GM21423 (cell line): ENCODE data around the gene MACF1.

ENCODE experiments used
- ATAC-seq: cut with Tn5 transposase; IDR thresholded peaks from one replicate; pipeline ENCODE4 v1.9.1; 2021; ENCODE audit warnings: mild to moderate bottlenecking, moderate library complexity; ENCODE audit not compliant: unreplicated experiment

The MACF1 gene

DNA sequence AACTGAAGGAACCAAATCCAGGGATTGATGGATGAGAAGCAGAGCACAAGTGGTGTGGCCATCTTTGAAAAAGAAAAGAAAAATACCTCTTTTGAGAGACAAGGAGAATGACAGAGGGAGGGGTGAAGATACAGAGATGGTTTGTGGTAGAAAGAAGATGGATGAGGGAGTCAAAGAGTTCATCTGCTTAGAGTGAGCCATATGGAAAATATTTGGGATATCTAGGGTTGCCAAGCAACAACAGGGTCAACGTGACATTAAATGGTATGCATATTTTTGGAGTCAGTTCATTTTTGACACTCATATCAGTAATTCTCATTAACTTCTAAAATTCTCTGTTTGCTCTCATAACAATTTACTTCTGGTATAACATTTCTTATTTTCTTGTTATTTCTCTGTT, 50.7 kb downstream of the MACF1 start:
- ATAC-seq: no peak

DNA sequence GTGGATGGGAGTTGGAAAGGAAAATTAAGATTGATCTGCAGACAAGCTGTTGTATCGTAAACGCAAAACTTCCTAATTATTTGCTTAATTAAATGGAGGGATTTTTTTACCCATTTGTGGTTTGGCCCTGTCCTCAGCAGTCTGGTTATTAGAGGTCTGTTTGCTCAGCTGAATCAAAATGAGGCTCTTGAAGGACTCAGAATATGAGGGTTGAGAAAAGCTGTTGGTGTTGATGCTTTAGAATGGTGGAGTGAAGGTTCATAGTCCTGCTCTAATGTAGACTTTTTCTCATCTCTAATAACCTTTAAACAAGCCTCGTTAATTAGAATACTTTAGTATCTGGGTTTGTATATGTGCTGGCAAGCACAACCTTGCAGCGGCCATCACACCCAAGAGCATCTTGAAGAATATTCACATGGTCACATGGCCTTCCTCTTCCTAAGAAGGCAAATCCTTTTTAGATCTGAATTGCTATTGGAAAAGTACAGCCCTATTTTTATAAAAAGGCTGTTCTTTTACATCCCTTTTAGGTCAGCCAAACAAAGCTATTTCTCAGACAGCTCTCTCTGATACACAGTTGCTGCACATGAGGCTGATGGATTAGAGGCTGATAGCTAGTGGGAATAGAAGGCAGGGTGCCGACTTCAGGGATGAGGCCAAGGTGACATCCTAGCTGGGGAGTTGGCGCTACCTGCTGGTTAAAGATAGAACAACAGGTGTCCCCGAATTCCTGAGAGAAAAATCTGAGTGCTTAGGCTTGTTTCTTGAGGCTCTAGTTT, 53.8 kb downstream of the MACF1 start:
- ATAC-seq: no peak

DNA sequence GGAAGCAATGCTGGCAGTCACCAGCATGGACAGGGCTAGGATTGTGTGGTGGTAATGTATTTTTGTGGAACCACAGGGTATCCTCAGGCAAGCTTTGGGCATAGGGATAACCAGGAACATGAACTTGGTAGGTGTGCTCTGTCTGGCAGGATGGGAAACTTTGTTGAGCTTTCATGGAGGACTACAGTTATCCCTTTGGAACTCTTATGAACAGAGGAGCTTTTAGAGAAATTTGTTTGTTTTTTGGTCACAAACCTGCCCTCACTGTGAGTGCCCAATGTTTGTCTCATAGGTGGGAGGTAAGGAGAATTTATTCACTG, 54.4 kb downstream of the MACF1 start:
- ATAC-seq: no peak

DNA sequence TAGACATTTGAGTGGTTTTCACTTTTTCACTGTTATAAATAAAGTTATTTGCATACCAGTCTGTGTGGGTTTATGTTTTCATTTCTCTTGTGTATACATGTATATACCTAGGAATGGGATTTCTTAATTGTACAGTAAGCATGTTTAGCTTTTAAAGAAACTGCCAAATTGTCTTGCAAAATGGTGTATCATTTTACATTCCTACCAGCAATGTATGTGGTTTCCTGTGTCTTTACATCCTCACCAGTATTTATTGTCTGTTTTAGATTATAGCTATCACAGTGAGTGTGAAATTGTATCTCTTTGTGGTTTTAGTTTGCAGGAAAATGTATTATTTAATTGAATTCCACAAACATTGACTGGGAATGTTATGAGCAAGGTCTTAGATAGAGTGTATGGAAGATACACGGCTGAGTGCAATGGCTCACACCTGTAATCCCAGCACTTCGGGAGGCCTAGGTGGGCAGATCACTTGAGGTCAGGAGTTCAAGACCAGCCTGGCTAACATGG, 57.3 kb downstream of the MACF1 start:
- no peak for ATAC-seq

DNA sequence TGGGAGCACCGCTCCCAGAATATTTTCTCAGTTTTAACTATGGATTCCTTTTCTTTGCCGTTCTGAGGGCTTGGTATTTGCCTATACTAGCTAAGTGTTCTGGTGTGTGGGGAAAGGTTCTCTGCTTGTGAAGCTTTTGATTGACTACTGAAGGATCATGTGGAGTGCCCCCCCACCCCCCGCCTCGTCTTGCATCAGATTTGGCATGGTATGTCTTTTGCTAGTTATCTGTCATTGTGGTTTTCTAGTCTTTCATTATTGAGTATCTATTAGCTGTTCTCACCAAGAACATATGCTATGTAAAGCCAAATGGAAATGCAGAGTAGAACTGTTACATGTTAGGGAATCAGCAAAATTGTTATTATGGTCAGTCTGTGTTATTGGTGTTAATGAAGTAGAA, 58.3 kb downstream of the MACF1 start:
- ATAC-seq: no peak

DNA sequence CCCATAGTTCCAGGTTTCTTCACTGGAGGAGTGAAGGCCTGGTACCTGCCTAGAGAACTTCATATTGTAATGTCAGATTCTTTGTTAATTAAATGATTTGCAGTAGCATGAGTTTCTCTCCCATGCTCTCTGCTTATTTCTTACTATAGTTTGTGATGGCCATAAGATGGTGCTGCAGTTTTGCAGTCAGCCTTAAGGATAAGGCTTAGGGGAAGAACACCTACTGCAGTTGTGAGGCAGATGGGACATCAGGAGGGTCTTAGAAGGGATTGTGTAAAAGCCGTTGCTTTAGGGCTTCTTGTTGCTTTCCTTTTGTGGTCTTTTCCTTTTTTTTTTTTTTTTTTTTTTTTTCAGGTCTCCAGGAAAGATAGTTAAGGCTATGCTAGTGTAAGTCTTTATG, 61.8 kb downstream of the MACF1 start:
- ATAC-seq: no peak

DNA sequence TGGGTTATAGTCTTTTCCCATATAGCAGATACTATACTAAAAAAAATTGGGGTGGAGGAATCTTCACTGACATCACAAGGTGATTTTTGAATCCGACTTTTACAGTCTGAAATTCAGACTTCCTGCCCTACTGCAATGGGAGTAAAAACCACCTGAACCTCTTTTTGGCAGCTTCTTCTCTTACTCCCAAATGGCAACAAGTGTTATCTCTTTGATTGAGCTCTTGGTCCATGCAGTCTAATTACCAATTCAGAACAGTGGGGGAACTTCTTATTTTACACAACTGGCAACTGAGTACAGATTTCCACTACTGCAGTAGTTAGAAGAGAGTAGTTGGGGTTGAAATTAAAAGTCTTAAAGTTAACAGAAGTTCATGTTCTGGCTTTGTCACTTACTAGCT, 62.3 kb downstream of the MACF1 start:
- no peak for ATAC-seq

DNA sequence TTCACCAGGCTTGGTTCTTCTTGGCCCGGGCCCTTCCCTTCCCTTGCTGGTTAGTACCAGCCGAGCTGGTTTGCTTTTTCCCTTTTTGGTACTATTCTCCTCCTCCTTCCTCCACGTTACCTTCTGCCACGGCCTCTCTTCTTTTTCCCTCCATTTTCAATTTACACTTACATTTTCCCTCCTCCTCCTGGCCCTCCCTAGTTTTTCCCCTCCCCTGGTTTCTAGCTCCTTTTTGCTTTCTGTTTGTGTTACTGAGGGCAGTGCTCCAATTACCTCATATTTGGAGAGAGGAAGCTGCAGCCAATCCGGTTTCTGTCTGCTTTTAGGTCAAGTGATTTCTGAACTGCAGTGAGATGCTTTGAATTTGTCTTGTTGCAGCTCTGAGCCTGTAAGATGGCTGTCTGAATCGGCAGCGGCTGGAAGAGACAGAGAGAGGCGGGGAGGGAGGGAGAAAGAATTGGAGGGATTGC, 63.7 kb downstream of the MACF1 start:
- no peak for ATAC-seq

DNA sequence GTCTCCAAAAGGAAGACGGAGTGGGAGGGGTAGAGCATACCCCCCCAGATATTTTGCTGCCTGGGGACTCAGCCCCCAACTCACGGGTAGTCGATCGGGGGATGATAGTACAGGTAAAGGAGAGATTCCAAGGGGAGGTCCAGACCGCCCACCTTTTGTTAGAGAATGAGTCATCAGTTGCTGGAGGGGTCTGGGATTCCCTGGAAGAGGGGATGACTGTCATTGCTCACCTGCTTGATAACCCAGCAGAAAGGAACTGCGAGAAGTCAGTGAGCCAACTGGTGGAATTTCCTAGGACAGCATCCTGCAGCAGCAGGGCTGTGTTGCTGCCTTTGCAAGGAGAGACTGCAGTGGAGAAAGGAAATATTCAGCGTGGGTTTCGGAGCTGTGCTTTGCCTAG, 64.4 kb downstream of the MACF1 start:
- ATAC-seq: no peak

DNA sequence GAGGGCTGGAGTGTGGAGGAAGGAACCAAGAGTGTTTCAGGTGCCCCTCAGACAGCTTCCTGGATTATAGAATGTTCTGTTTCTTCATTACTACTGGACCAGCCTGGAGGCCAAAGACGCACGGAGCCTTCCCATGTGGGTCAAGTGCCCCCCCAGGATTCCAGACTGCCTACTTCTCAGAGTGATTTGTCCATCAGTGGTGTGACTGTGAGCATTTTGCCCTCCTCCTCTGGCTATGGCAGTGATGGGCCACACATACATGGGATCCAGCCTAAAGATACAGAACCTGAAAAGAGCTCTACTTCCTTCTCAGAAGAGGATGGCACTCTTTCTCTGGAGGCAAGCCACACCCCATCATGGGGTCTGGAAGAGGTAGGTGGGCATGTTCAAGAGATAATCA, 64.9 kb downstream of the MACF1 start:
- ATAC-seq: peak; percentile 5

DNA sequence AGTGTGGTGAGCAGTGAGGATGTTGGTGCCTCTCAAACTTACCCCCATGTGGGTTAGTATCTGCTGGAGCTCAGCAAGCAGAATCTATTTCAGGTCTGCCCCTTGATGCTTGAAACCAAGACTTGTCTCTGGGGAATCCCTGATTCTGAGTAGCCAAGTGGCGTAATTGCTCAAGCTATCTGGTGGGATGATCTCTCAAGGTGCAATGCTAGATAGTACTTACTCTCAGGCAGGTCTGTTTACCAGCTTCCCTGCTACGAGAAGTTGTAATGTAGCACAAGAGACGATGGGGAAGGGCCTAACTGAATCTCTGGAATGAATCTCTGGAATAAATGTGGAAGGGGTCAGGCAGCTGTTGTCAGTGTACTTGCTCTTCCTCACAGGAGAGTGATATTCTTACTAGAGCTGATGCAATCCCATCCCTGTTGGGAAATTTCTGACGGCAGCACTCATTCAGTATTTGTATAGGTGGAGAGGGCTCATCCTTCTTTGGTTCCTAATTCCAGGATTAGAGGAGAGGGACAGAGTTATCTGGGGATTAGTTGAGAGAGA, 65.4 kb downstream of the MACF1 start:
- peak; percentile 74 for ATAC-seq

DNA sequence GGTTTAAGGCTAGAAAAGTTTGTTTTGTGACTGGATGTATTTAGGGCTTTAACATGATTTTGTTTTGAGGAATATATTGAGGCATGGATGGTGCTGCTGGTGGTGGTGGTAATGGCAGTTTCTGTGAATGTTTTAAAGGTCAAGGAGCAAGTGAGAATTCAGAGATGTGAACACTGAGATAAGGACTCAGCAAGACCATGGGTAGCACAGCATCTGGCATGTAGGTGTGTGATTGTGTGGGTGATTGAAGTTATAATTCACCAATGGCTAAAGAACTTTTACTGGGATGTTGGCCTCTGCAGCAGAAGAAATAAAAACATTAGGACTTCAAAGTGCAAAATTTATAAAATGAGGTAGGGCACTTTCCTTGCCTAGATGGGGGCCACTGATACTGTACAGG, 65.9 kb downstream of the MACF1 start:
- ATAC-seq: no peak

DNA sequence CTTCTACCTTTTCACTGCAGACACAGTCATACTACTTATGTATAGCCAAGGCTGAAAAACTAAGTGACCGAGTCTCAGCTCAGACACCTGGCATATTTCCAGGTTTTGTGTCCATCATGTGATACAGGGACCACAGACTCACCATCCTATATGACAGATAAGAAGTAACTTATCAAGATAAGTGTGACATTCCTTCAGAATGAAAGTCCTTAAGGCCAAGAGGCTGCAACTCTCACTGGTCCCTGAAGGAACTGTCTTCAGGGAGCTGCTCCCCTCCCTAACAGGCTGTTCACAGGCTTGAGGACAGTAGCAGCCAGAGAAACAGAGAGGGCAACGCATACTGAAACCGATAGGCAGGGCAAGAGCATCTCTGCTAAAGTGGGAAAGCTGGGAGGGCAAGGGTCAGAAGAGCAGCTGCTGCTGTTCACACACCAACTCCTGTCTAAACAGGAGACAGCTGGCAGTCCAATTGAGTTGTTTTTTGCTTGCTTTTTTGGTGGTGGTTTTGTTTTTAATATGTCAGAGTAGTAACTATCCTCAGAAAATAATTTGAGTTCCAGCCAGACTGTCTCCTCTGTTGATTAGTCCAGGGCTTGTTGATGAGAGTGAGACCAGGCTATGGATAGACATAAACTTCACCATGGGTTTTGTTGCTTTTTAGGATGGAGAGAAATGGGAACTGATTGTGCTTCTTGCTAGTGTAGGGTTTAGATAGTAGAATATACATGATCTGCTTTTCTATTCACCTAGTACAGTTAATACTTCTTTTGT, 67.7 kb downstream of the MACF1 start:
- peak; percentile 53 for ATAC-seq

DNA sequence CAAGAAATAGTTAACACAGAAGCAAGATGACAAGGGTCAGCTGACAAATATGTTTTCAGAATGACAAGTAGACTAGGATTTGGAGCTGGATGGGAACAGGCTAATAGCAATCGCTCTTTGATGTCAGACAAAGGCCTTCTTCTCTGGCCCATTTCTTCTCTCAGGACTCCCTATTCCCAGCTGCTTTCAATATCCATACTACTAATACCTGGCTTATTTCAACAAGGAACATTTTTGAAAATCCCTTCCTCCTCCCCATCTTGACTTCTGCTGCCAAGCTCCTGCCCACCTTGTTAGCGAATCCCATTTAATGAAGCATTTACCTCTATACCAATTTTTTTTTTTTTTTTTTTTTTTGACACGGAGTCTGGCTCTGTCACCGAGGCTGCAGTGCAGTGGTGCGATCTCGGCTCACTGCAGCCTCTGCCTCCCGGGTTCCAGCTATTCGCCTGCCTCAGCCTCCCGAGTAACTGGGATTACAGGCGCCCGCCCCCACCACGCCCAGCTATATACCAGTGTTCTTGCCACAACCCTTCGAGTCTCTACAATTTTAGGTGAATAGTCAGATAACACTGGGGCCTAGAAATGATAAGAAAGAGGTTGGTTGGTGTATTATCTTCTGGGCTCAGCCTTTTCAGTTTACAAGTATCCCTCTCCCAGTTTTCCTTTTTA, 68.4 kb downstream of the MACF1 start:
- ATAC-seq: no peak

DNA sequence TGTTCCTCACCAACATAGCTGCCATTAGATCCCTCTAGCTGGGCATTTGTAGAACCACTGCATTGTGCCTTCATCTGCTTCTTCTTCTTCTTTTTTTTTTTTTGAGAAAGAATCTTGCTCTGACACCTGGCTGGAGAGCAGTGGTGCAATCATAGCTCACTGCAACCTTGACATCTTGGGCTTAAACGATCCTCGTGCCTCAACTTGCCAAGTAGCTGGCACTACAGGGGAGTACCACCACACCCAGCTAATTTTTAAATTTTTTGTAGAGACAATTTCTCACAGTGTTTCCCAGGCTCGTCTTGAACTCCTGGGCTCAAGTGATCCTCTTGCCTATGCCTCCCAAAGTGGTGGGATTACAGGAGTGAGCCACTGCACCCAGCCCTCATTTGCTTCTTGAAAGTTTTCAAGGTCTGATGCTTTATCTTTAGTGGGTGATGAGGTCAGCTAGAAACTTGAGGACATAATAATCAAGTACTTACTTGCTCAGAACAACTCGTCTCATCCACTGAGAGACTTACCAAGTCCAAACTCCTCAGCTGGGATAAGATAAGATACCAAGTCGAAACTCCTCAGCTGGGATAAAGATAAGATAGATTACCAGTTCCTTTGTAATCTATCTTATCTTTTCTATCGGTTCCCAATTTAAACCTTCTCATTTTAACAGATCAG, 71.5 kb downstream of the MACF1 start:
- no peak for ATAC-seq

DNA sequence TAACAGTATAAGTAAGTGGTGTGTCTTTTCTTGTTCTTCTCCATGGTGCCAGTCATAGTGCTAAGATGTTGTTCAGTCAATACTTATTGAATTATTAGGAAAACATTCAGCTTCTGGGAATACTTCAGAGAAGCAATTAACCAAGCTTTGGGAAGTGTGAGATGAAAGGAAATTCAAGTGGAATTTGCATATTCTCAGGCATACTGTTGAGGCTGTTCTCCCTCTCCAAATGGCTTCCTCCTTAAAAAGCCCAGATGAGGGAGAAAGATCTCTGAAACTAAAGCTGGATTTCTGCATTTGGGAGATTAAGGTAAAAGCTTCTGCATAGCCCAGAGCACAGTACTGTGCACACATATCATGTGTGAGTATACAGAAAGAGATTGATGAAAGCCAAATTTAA, 73.4 kb downstream of the MACF1 start:
- no peak for ATAC-seq

DNA sequence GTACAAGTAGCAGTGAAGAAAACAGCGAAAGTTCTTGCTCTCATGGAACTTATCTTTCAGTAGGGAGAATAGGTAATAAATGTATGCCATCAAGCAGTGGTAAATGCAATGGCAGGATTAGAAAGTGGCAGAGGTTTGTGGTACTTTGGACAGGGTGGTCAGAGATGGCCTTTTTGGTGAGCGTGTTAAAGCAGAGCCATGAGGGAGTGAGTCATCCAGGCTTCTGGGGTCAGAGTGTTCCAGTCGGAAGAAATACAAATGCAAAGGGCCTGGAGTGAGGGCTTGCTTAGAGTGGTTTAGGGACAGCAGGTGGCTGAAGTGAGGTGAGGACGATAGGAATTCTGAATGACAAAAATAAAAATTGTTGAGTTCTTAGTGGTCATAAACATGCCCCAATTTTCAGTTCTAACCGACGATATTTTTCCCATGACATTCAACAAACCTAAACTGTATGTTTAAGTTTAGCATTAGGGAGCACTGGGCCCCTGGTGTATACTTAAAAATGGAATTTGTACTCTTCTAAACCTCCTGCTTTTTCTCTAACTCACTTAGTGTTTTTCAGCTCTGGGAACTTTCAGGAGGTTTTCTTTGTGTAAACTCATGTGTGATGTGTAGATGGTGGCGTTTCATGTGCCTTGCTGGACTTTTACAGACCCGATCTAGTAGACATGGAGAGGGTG, 78.2 kb downstream of the MACF1 start:
- no peak for ATAC-seq

DNA sequence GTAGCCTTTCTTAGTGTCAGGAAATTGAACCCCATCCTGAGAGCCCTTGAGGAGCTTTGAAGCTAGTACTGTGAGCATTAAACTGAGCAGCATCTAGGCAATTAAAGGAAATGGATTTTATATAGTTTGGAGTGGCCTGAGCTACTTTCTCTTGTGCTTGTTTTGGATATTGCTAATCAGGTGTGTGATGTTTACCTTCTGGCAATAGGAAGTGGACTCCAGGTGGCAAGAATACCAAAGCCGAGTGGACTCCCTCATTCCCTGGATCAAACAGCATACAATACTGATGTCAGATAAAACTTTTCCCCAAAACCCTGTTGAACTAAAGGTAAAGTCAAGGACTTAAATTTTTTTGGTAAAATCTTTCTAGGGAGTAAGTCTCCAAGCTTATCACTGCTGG, 79.4 kb downstream of the MACF1 start:
- ATAC-seq: no peak

DNA sequence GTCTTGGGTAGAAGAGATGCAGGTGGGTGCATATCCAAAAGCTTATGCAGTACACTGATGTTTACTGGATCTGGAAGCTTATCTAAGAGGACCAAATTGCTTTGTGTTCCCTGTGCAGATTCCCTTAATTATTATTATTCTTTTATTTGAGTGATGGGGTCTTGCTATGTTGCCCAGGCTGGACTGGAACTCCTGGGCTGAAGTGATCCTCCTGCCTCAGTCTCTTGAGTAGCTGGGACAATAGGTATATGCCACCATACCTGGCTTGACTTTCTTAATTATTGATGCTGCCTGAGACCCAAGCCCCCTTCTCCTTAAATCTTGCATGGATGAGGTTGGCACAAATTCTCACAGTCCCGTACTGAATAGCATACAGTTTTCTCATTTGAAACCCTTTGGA, 83.0 kb downstream of the MACF1 start:
- ATAC-seq: no peak

DNA sequence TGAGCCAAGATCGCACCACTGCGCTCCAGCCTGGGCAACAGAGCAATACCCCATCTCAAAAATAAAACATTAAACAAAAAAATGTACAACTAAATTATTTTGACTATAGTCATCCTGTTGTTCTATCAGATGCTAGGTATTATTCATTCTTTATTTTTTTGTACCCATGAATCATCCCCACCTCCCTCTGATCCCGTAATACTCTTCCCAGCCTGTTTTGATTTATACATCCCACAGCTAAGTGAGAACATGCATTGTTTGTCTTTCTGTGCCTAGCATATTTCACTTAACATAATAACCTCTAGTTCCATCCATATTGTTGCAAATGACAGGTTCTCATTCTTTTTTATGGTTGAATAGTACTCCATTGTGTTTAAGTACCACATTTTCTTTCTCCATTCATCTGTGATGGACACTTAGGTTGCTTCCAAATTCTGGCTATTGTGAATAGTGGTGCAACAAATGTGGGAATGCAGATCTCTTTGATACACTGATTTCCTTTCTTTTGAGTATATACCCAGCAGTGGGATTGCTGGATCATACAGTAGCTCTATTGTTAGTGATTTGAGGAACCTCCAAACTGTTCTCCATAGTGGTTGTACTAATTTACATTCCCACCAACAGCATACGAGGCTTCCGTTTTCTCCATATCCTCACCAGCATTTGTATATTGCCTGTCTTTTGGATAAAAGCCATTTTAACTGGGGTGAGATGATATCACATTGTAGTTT, 84.4 kb downstream of the MACF1 start:
- ATAC-seq: no peak
